HG03469 (cell line): ENCODE results near the gene DEDD2.
A peak's percentile ranks its signal among the peaks of the same experiment; 100 is the strongest.

ENCODE experiments used
- ATAC-seq: cut with Tn5 transposase; IDR thresholded peaks from one replicate; pipeline ENCODE4 v1.9.1; 2021; ENCODE audit warnings: mild to moderate bottlenecking, moderate library complexity, moderate number of reproducible peaks; ENCODE audit not compliant: unreplicated experiment

The DEDD2 gene

DNA sequence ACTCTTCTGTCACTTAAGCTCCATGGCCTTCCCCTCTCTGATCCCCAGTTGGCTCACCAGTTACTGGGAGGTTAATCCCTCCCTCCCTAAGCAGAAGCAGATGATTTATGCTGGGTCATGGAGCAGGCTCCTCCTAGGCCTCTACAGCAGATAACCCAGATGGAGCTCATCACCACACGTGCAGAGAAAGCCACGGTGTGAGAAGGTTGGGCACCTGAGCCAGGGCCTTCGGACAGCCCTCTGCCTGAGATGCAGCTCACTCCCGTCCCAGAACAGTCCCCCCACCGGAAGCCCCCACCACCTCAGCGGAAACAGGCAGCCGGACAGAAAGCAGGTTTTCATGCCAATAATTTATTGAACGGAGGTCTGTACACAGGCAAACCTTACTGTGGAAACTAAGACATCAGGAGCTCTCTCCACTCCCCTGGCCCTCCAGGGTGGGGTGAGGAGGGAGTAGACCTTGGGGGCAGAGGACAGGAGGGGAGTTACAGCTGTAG is 12.4 kb upstream of the DEDD2 start:
- no peak for ATAC-seq

DNA sequence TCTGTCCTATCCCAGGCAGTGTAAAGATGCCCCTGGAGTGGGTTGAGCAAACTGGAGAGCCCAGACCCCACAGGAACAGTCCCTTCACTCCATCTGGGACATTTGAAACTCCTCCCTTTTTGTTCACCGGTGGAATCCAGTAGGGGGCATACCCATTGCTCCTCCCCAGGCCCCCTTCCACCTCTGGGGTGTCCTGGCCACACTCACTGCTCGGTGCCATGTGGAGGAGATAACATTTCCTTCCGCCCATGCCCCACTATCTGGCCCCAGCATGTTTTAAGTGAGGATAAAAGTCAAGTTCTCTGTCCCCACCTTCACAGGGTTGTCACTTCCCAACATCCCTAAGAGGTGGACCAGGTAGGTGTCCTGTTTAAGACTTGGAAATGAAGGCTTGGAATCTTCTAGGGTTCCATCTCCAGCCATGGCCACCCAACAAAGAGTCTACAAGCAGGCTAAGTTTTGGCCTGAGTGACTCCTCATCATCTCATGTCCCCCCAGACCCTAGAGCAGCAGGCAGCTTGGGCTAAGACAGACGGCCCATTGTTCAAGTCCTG is 11.9 kb upstream of the DEDD2 start:
- ATAC-seq: no peak

DNA sequence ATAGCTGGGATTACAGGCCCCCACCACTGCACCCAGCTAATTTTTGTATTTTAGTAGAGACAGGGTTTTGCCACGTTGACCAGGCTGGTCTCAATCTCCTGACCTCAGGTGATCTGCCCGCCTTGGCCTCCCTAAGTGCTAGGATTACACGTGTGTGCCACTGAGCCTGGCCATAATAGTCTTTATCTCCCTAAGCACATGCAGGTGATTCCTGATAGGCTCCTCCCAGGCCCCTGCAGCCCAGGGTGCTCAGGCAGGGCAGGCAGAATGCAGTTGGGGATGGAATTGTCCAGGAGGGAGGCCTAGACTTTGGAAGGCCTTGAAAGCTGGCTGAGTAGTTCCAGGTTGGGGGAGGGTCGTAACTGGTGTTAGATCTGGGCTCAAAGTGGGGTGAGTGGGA is 11.2 kb upstream of the DEDD2 start:
- ATAC-seq: no peak

DNA sequence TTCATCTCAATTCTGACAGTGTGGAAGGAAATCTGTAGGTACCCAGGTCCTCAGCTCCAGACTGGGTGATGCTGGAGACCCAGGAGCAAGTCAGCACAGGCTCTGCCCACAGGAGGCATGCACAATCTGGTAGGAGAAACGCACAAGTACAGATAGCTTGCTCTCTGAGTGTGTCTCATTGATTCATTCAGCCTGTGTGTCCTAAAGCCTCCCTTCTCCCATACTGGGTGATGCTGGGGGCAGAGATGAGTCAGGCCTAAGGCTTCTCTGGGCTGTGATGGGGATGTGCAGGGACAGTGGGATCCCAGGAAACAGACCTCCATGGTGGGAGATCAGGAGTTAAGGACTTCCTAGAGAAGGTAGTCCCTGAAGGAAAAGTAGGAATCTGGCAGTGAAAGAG is 9.4 kb upstream of the DEDD2 start:
- no peak for ATAC-seq

DNA sequence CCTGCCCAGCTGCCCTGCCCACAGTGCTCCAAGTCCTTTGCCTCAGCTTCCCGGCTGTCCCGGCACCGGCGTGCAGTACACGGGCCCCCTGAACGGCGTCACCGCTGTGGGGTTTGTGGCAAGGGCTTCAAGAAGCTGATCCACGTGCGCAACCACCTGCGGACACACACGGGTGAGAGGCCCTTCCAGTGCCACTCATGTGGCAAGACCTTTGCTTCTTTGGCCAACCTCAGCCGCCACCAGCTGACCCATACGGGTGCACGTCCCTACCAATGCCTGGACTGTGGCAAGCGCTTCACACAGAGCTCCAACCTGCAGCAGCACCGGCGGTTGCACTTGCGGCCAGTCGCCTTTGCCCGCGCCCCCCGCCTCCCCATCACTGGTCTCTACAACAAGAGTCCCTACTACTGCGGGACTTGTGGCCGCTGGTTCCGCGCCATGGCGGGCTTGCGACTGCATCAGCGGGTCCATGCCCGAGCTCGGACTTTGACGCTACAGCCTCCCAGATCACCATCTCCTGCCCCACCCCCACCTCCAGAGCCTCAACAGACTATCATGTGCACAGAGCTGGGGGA is 8.3 kb upstream of the DEDD2 start:
- ATAC-seq: no peak

DNA sequence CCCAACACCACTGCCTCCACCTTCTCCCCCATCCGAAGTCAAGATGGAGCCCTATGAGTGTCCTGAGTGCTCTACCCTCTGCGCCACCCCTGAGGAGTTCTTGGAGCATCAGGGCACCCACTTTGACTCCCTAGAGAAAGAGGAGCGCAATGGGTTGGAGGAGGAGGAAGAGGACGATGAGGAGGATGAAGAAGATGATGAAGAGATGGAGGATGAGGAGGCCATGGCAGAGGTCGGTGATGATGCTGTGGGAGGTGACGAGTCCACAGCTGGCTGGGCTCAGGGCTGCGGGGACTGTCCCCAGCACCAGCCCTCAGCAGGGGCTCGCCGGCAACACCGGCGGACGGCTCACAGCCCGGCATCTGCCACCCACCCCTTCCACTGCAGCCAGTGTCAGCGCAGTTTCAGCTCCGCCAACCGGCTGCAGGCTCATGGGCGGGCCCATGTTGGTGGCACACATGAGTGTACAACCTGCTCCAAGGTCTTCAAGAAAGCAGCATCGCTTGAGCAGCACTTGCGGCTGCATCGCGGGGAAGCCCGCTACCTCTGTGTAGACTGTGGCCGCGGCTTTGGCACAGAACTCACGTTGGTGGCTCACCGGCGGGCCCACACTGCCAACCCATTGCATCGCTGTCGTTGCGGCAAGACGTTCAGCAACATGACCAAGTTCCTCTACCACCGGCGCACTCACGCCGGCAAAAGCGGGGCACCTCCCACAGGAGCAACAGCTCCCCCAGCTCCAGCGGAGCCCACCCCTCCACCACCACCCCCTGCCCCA is 7.7 kb upstream of the DEDD2 start:
- no peak for ATAC-seq

DNA sequence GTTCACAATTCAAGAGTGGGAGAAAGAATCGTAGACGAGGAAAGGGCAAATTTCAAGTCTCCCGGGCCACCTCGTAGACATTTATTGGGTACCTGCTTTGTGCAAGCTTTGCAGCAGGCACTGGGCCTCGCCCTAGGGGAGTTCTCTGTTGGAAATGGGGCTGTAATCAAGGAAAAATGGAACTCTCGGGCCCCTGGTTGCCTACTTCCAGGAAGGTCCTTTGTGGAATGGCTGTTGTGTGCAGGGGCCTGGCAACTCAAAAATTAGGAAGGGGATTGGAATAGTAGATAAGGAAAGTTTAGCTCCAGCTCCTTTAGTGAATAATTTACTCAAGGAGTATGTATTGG is 3.2 kb upstream of the DEDD2 start:
- no peak for ATAC-seq

DNA sequence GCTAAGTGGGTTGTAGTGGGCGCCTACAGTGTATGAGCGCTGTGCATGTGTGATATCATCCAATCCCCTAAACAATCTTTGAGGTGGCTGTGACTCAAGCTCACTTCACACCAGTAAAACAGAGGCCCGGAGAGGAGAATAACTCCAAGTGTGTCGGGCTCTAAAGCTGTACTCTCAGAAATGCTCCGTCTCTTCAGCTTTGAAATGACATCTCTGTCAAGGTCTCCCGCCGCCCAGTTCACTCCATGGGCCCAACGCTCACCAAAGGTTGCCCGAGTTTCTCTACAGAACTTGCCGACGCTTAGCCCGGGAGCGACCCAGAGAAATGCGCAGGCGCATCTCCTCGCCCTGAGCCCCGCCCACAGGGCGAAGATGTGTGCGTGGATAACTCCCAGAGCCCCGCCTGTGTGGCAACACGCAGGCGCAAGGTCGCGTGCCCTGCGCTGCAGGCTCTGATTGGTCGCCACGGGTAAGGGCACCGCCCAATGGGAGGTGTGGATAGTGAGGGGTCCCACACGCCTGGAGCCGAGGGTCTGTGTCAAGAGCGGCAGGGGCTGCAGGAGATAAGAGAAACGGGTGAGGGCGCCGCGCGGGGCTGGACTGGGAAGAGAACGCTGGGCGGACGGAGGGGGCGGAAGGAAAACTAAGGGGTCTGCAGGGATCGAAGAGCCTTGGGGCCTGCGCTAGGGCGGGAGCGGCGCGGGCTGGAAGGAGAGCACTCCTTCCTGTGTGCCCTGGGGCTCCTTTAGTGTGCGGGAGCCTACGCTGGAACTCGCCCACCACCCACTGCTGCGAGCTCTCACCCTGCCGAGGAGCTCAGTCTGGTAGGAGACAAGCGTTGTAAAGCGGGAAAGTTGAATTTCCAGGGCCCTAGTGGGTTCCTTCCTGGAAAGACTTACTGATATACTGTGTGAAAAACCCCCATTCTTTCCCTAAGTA is 2.6 kb upstream of the DEDD2 start, which contains the start of gene ZNF526:
TSS of gene ZNF526 (plus strand) at position 501 of the 939 bp plus-strand sequence. CDS start 4,092 bp downstream, outside the sequence.
- ATAC-seq: peak; percentile 77

DNA sequence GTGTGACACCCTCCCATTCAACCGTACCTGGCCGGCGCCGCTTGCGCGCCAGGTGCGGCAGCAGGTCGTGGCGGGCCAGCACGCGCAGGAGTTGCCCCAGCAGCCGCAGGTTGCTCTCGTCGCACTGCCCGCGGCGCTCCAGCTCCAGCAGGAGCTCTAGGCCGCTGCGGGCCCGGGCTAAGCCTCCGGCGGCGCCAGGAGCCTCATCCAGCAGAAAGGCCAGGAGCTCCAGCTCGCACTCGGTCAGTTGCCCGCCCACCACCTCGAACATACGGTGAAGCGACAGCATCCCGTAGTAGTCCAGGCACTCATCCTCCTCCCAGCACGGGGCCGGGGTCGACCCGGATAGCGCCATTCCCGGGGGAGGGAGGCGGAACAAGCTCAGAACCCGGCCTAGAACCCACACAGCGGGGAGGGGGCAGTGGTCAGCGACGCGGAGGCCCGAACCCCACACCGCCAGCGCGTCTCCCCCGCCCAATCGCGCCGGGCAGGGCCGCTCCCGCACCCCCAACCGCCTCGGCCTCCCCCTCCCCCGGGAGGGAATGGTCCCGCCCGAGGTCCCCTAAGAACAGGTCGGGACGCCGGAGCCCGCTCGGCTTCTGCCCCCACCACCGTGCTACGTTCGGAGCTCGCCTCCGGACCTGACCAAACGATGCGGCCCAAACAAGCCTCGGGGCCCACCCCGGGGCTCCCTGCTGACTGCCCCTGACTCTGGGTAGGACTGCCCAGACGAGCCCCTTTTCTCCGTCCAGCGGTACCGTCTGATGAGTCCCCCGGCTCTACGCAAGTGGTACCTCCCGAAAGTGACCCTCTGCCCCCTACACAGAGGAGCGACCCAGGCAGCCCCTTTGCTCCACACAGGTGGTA is 591 bp downstream of the DEDD2 start:
- ATAC-seq: no peak

DNA sequence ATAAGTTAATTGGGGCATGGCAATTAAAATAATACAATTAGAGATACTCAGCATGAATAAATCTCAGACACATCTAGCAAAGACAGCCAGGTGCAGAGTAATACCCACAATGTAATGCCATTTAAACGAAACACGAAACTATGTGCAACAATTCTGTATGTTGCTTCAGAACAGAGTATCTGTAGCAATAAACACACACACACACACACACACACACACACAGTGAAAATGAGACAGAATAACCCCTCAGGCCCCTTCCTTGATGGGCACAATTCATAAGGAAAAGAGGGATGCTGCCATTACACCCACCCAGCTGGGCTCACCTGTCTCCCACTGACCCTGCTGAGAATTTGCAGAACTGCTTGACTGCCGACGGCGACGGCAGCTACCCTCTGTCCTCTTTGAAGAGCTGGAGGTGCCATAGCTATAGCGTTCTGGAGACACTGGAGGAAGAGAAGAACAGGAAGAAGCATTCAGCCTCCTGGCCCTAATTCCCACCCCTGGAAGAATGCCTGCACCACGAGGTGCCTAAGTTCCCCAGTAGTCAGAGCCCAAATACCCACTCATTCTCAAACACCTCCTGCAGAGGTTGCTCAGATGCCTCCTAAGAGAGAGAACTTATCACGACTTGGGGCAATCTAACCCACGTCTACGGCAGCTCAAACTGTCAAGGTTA is 2.5 kb downstream of the DEDD2 start:
- no peak for ATAC-seq

DNA sequence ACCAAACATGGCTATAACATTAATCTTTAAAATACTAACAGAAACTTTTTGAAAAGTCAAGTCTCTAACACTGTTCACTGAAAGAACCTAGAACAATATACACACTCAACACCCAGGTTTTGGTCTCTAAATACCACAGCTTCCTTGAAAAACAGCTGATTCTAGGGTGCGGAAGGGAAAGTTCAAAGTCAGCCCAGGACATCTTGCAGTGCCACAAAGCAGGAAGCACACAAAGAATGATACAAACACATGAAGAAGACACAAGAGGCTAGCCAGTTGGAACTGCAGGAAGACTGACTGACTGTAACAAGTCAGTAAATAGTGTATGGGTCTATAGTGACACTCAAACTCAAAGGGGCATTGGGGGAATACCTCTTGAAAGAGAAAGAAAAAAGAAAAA is 4.6 kb downstream of the DEDD2 start:
- no peak for ATAC-seq

DNA sequence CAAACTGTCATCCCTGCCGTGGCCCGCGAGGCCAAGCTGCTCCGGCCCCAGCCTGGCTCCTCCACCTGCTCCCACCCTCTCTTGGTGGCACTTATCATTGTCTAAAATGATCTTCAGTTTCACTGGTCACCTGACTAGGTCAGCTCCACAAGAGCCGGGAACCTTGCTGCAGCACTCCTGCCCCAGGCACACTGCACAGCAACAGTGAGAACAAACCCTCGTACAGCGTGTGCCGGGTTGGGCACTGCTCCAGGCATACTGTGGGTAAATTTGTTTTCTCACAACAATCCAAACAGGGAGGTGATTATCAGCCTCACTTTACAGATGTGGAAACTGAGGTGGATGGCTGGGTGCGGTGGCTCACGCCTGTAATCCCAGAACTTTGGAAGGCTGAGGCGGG is 8.9 kb downstream of the DEDD2 start:
- no peak for ATAC-seq

DNA sequence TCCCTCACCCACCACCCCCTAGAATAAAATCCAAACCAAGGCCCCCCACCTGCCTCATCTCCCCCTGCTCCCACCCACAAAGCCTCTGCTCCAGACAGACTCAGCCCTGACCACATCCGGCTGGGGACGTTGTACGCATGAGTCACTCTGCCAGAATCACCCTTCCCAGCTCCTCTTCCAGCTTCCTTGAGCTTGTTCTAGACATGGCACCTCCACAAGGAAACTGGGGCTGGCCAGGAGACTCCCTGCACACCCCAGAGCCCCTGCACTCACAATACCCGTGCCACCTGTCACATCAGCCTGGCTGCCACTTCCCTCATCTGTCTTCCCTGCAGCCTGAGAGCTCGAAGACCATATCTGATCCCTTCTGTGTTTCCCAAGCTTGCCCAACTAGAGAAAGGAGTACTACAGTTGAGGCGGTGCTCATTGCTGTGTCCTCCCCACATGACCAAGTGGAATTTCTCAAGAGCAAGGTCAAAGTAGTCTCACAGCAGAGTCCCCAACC is 9.7 kb downstream of the DEDD2 start:
- ATAC-seq: no peak

DNA sequence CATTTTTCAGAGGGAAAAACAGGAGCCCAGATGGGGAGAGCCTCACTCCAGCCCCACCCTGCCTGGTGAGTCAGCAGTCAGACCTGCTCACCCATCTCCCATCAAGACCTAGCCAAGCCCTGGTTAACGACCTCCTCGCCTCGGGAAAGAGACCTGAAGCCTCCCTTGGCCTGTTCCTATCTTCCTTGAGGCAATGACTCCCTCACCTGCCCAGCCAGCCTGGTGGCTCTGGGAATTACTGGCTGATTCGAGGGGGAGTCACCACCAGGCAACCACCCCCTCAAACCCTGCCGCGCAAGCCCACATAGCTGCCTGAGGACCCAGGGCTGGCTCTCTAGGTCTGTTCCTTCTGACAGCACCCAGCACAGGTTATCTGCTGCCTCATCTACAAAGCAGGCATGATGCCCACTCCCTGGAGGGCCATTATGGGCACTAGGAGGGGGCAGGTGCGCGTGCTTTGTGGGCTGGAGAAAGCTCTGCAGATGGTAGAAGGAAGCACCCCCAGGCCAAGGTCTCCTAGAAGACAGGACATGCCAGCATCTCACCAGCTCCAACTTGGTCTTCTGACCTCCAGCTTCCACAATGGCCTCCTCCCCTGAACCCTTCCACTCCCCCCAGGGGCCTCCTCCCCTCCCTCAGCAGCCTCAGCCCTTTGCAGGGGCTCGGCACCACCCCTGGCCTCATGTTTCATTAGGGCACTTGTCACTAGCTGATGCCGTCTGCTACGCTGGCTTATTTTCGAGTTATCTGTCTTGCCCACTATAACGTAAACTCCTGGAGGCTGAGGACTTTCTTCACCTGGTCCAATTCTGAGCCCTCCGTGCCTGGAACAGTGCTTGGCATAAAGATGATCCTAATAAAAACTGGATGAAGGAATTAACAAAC is 10.4 kb downstream of the DEDD2 start:
- ATAC-seq: no peak

DNA sequence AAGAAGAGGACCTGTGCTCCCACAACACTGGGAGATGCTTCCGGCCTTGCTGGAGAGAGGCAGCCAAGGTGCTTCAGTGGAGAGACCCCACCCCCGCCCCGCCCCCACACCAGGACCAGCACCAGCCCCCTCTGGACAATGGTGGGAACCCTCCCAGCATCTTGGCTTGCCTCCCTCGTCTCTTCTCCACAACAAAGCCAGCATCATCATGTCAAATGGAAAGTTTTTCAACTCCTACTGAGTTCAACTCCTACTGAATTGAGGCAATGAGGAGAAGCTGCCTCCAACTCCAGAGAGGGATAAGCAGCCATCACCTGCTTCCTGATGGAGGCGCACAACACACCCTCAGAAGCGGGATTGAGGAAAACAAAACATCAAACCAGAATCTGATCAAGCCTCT is 12.8 kb downstream of the DEDD2 start:
- no peak for ATAC-seq

DNA sequence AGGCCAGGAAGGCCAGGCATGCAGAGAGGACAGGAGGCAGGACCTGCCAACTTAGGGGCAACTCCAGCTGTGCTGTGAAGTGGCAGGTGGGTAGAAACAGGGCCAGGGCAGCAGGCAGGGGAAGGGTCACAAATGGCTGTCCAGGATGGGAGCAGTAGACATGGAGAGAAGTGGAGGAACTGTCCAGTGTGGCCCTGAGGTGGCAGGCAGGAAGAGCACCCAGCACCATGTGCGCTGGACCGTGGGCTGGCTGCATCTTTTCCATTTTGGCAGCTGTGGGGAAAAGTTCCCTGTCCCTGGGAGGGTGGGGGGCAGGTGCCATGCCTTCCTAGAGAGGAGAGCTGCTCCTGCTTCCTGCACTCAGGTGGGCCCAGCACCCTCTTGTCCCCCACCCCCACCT is 13.8 kb downstream of the DEDD2 start:
- no peak for ATAC-seq

DNA sequence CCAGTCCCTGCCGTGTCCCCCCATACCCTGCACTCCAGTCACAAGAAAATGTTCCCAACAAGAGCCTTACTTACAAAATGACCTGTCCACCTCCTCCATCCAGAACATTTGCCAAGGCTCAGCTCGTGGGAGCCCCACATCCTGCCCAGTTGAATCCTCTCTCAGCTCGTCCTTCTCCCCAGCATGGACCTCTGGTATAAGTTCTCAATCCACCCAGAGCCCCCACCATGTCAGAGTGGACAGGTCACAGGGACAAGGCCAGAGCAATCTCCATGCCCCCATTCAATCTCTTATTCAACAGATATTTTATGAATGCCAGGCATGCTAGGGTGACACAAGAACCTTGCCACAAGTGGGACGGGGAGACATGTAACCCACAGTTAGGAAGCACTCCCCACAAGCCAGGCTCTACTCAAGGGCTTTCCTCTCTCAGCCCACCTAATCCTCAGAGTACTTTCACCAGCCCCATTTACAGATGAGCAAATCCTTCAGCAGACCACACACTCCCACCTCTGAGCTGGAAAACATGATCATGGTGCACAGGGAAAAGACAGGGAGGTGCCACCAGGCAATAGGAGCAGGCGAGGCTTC is 15.1 kb downstream of the DEDD2 start:
- no peak for ATAC-seq
